22Rv1 (cell line): ENCODE measurements around the gene C2orf49.

Source experiments
- ZFX ChIP-seq: fragments of 450-650 bp; IDR thresholded peaks from 2 replicates; pipeline ENCODE4 v1.6.1; 2017; ENCODE audit warnings: antibody characterized with exemption, borderline replicate concordance
- TF ChIP-seq, protein P1 (sequence below): fragments of 450-650 bp; IDR thresholded peaks from 2 replicates; pipeline ENCODE4 v1.5.1; 2017; ENCODE audit warnings: mild to moderate bottlenecking

DNA sequence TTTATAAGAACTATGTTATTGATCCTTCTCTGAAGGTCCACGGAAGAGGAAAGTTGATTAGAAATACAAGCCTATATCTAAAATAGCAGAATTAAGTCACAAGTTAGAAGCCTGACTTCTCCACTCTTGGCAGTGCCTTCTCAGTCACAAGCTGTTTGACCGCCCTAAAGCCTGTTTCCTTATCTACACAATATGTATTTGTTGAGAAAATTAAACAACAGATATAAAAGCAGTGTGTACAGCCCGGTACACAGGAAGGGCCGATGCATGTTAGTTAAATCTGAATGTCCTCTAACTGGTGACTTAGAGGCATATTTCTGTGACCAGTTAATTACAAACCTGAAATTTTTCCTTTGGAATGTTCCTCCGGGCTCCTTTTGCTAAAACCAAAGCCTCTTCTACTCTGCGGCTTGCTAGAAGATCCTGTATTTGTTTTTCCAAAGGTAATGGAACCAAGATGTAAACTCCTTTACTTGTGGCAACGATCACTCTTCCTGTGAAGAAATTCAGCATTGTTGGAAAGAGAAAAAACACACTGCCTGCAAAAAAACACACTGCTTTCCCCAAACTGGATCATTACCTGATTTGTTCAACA is 41.2 kb upstream of the C2orf49 start:
- TF ChIP-seq, protein P1, sequence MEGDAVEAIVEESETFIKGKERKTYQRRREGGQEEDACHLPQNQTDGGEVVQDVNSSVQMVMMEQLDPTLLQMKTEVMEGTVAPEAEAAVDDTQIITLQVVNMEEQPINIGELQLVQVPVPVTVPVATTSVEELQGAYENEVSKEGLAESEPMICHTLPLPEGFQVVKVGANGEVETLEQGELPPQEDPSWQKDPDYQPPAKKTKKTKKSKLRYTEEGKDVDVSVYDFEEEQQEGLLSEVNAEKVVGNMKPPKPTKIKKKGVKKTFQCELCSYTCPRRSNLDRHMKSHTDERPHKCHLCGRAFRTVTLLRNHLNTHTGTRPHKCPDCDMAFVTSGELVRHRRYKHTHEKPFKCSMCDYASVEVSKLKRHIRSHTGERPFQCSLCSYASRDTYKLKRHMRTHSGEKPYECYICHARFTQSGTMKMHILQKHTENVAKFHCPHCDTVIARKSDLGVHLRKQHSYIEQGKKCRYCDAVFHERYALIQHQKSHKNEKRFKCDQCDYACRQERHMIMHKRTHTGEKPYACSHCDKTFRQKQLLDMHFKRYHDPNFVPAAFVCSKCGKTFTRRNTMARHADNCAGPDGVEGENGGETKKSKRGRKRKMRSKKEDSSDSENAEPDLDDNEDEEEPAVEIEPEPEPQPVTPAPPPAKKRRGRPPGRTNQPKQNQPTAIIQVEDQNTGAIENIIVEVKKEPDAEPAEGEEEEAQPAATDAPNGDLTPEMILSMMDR: no peak
- TF ChIP-seq ZFX: no peak
